ENCODE measurements around the gene UTY. TPM values are rescaled to one million over a fixed set of nuclear protein-coding genes. Genes with fewer than 3 reads are reported as not detected.

The UTY gene
- total and polyA plus RNA-seq, 3 donors from 2014 or later = 6.7 to 58.5 (median 55.8) TPM

- H3K27me3 ChIP-seq = no peaks in the 10 kb centered on the region
- no peak for TF ChIP-seq CTCF (IDR thresholded peaks at IDR 0.05)
- TF ChIP-seq POLR2A (IDR thresholded peaks at IDR 0.05) = no peak
- no peak overlapping the region for H3K27ac ChIP-seq
- H3K9me3 ChIP-seq = no peaks in the 10 kb centered on the region
- intact Hi-C loops (cut with DNase I; ENCODE audit: low total_unique reads) = no loop called here
- H3K4me3 ChIP-seq = no peak overlapping the region
- DNase-seq = no peak
- 96 to 100% methylated on average over 2 of the region's 2 CpGs for WGBS, 2 donors
- no peaks in the 10 kb centered on the region for H3K36me3 ChIP-seq (ENCODE audit: low read depth, missing control alignments)
- no peaks in the 10 kb centered on the region for H3K4me1 ChIP-seq
Measured at GRCh38 chrY:13307959-13308358, 171.9 kb downstream of the UTY start.

- Histone ChIP-seq H3K36me3 (ENCODE audit: low read depth, missing control alignments) (no peaks in the 10 kb centered on the region), H3K27me3 (no peaks in the 10 kb centered on the region), H3K9me3 (no peaks in the 10 kb centered on the region), H3K4me1 (no peaks in the 10 kb centered on the region), H3K27ac (no peak overlapping the region), H3K4me3 (no peak overlapping the region)
- TF ChIP-seq POLR2A (IDR thresholded peaks at IDR 0.05) (no peak), CTCF (IDR thresholded peaks at IDR 0.05) (no peak)
- no peak for DNase-seq
- intact Hi-C loops (cut with DNase I; ENCODE audit: low total_unique reads) = no loop called here
- WGBS, 2 donors = 37 to 62% methylated on average over 4 of the region's 4 CpGs
Measured at GRCh38 chrY:13300795-13301194, 179.0 kb downstream of the UTY start.

- Histone ChIP-seq H3K4me3 (no peak overlapping the region), H3K27me3 (no peaks in the 10 kb centered on the region), H3K27ac (no peak overlapping the region), H3K9me3 (no peaks in the 10 kb centered on the region), H3K4me1 (no peaks in the 10 kb centered on the region), H3K36me3 (ENCODE audit: low read depth, missing control alignments) (no peaks in the 10 kb centered on the region)
- DNase-seq = no peak
- 80 to 96% methylated on average over 3 of the region's 3 CpGs for WGBS, 2 donors
- TF ChIP-seq POLR2A (IDR thresholded peaks at IDR 0.05) (no peak), CTCF (IDR thresholded peaks at IDR 0.05) (no peak)
- intact Hi-C loops (cut with DNase I; ENCODE audit: low total_unique reads) = no loop called here
Measured at GRCh38 chrY:13299411-13299810, 180.4 kb downstream of the UTY start.

GRCh38 chrY:13296176-13296890 is 183.5 kb downstream of the UTY start:
- Histone ChIP-seq H3K4me1 (no peaks in the 10 kb centered on the region), H3K9me3 (no peaks in the 10 kb centered on the region), H3K27ac (no peak overlapping the region), H3K36me3 (ENCODE audit: low read depth, missing control alignments) (no peaks in the 10 kb centered on the region), H3K27me3 (no peaks in the 10 kb centered on the region), H3K4me3 (no peak overlapping the region)
- TF ChIP-seq CTCF (IDR thresholded peaks at IDR 0.05) = no peak
- no peak for TF ChIP-seq POLR2A (IDR thresholded peaks at IDR 0.05)
- DNase-seq = no peak
- intact Hi-C loops (cut with DNase I; ENCODE audit: low total_unique reads) = no loop called here
- 97 to 98% methylated on average over 4 of the region's 4 CpGs for WGBS, 2 donors

GRCh38 chrY:13295026-13295425 is 184.8 kb downstream of the UTY start:
- H3K4me3 ChIP-seq = no peak overlapping the region
- intact Hi-C loops (cut with DNase I; ENCODE audit: low total_unique reads) = no loop called here
- H3K27me3 ChIP-seq = no peaks in the 10 kb centered on the region
- WGBS, 2 donors = 86 to 92% methylated on average over 2 of the region's 2 CpGs
- no peaks in the 10 kb centered on the region for H3K36me3 ChIP-seq (ENCODE audit: low read depth, missing control alignments)
- TF ChIP-seq CTCF (IDR thresholded peaks at IDR 0.05) (no peak), POLR2A (IDR thresholded peaks at IDR 0.05) (no peak)
- H3K9me3 ChIP-seq = no peaks in the 10 kb centered on the region
- H3K4me1 ChIP-seq = no peaks in the 10 kb centered on the region
- H3K27ac ChIP-seq = no peak overlapping the region
- no peak for DNase-seq
